A549 (cell line): ENCODE results near the gene RGP1.

Source experiments
- BHLHE40 ChIP-seq: IDR thresholded peaks from 2 replicates; pipeline ENCODE4 v1.6.1; 2012; ENCODE audit warnings: low read depth, low read length, inconsistent platforms
- CTCF ChIP-seq: fragments of >200 bp; sonication (Bioruptor Twin); formaldehyde crosslinking; IDR thresholded peaks from 3 replicates; pipeline ENCODE4 v1.5.1; 2016
- EHMT2 ChIP-seq: fragments of 200-600 bp; sonication (generic); IDR thresholded peaks from 2 replicates; pipeline ENCODE4 v1.6.1; 2016; ENCODE audit warnings: antibody characterized with exemption, low read depth, mild to moderate bottlenecking, moderate library complexity
- EP300 ChIP-seq, 2 experiments: fragments of >200 bp; sonication (Bioruptor Twin); formaldehyde crosslinking; IDR thresholded peaks; 2 replicates in 1 of 2; 3 replicates in 1 of 2; pipeline ENCODE4 v1.6.1; 2016 to 2017
- GATA3 ChIP-seq: IDR thresholded peaks from 2 replicates; pipeline ENCODE4 v1.6.1; 2012; ENCODE audit warnings: borderline replicate concordance
- JUNB ChIP-seq: fragments of >200 bp; sonication (Bioruptor Twin); formaldehyde crosslinking; IDR thresholded peaks from 2 replicates; pipeline ENCODE4 v1.6.1; 2016
- NR3C1 ChIP-seq: fragments of >200 bp; sonication (Bioruptor Twin); formaldehyde crosslinking; IDR thresholded peaks from 3 replicates; pipeline ENCODE4 v1.6.1; 2017
- POLR2A ChIP-seq: IDR thresholded peaks from 2 replicates; pipeline ENCODE4 v1.6.1; 2012; ENCODE audit warnings: mild to moderate bottlenecking, low read length
- RNF2 ChIP-seq: fragments of 200-600 bp; sonication (generic); IDR thresholded peaks from 2 replicates; pipeline ENCODE4 v1.6.1; 2016; ENCODE audit warnings: low read depth, mild to moderate bottlenecking, antibody characterized with exemption, moderate library complexity, borderline replicate concordance
- USF2 ChIP-seq: fragments of 450-650 bp; IDR thresholded peaks from 2 replicates; pipeline ENCODE4 v1.6.1; 2014; ENCODE audit warnings: antibody characterized with exemption

GRCh38 chr9:35778496-35778895, 29.4 kb downstream of the RGP1 start:
- TF ChIP-seq CTCF (no peak), EP300 (IDR thresholded peaks at IDR 0.05) (no peak), USF2 (no peak), EHMT2 (no peak), NR3C1 (no peak), GATA3 (no peak), POLR2A (no peak), BHLHE40 (no peak), JUNB (no peak), RNF2 (no peak)
